Upper lobe of left lung (tissue), 6 donors: Measurements from ENCODE around the gene TFF3. TPM values are rescaled to one million over a fixed set of nuclear protein-coding genes. Genes with fewer than 3 reads are reported as not detected.

ENCODE experiments used
- ATAC-seq, 2 donors: fragments of 200-7000 bp; cut with Tn5 transposase; one replicate each; pipeline ENCODE4 v1.9.1; 2022; ENCODE audit warnings: mild to moderate bottlenecking in 2 of 2, moderate library complexity in 2 of 2; ENCODE audit not compliant: low FRiP score in 2 of 2
- DNase-seq, 2 donors: peaks; one replicate each; pipeline ENCODE4 v3.0.0-alpha.2; 2019 to 2020
- H3K27ac ChIP-seq, 4 donors: fragments of 200-600 bp; sonication (generic); one replicate each; pipeline ENCODE4 v1.5.1; 2016 to 2019
- H3K27me3 ChIP-seq, 4 donors: fragments of 200-600 bp; sonication (generic); one replicate each; pipeline ENCODE4 v1.5.1; 2017 to 2019
- H3K36me3 ChIP-seq, 4 donors: fragments of 200-600 bp; sonication (generic); one replicate each; pipeline ENCODE4 v1.5.1; 2016 to 2019
- H3K4me1 ChIP-seq, 4 donors: fragments of 200-600 bp; sonication (generic); one replicate each; pipeline ENCODE4 v1.5.1; 2018 to 2019
- H3K4me3 ChIP-seq, 4 donors: fragments of 200-600 bp; sonication (generic); one replicate each; pipeline ENCODE4 v1.5.1; 2017 to 2019; ENCODE audit warnings: mild to moderate bottlenecking in 2 of 4, moderate library complexity in 1 of 4
- H3K9me3 ChIP-seq, 4 donors: fragments of 200-600 bp; sonication (generic); one replicate each; pipeline ENCODE4 v1.5.1; 2018 to 2019
- EP300 ChIP-seq, 4 donors: sonication (generic); formaldehyde crosslinking; IDR thresholded peaks; one replicate each; pipeline ENCODE4 v1.5.1; 2017; ENCODE audit warnings: antibody characterized with exemption in 4 of 4, control low read depth in 2 of 4
- POLR2A ChIP-seq, 4 donors: fragments of 450-650 bp; IDR thresholded peaks; one replicate each; pipeline ENCODE4 v1.5.1; 2016 to 2017; ENCODE audit warnings: antibody characterized with exemption in 4 of 4, mild to moderate bottlenecking in 2 of 4
- POLR2AphosphoS5 ChIP-seq, 2 donors: sonication (generic); formaldehyde crosslinking; IDR thresholded peaks; one replicate each; pipeline ENCODE4 v1.5.1; 2017; ENCODE audit warnings: antibody characterized with exemption in 2 of 2
- WGBS, 2 donors: methylation state at CpG; one replicate each; pipeline ENCODE4 v1.1.5; 2017 to 2018; 5-methylcytosine and 5-hydroxymethylcytosine counted together
- total RNA-seq, 6 donors: library from RNA; depleted of rRNA in 4 of 6; stranded (reverse); fragments of >200 nt in 4 of 6; gene quantifications; one replicate each; pipeline versions ENCODE4 v1.1.0 to v1.2.1, GENCODE V29; 2016 to 2021
- TF ChIP-seq, protein P1 (sequence below), 6 experiments: fragments of 450-650 bp in 4 of 6; fragments of 200-600 bp in 2 of 6; sonication (generic) in 2 of 6; IDR thresholded peaks; one replicate each; pipeline ENCODE4 v1.5.1; 2016 to 2019; ENCODE audit warnings: antibody characterized with exemption in 6 of 6
- donor health status: DM: no; HTN: no; CAD: no; lungs with moderate emphysema.
- donor health status: DM: no; HTN: yes; CAD: no; lungs with severe emphysema.

TFF3 gene
- total RNA-seq, 6 donors from 2014 or later = 5.9 to 21.5 (median 18.2) TPM

DNA sequence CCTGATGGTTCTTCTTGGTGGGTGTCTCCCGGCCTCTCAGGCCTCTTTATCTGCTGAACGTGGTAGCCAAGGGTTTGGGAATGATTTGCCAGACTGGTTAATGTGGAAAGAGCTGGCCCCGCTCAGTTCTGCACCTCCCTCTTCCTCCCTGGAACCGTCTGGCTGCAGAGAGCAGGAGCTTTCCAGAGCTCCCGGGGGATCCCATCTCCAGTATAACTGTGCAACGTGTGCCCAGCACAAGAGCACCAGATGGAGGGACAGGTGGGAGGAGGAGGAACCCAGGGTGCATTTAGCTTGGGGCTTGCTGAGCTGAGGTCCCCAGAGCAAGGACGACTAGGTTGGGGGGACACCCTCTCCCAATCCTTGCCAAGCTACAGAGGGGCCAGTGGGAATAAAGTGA, 46.1 kb upstream of the TFF3 start:
- H3K27ac ChIP-seq = no peak overlapping the region
- H3K4me1 ChIP-seq = no peaks in the 10 kb centered on the region
- DNase-seq (no peak), ATAC-seq (no peak)
- H3K27me3 ChIP-seq = no peaks in the 10 kb centered on the region
- no peak for TF ChIP-seq POLR2AphosphoS5 (IDR thresholded peaks at IDR 0.05)
- TF ChIP-seq EP300 (IDR thresholded peaks at IDR 0.05) = no peak
- TF ChIP-seq, protein P1, sequence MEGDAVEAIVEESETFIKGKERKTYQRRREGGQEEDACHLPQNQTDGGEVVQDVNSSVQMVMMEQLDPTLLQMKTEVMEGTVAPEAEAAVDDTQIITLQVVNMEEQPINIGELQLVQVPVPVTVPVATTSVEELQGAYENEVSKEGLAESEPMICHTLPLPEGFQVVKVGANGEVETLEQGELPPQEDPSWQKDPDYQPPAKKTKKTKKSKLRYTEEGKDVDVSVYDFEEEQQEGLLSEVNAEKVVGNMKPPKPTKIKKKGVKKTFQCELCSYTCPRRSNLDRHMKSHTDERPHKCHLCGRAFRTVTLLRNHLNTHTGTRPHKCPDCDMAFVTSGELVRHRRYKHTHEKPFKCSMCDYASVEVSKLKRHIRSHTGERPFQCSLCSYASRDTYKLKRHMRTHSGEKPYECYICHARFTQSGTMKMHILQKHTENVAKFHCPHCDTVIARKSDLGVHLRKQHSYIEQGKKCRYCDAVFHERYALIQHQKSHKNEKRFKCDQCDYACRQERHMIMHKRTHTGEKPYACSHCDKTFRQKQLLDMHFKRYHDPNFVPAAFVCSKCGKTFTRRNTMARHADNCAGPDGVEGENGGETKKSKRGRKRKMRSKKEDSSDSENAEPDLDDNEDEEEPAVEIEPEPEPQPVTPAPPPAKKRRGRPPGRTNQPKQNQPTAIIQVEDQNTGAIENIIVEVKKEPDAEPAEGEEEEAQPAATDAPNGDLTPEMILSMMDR (IDR thresholded peaks at IDR 0.05) = no peak
- no peak for TF ChIP-seq POLR2A (IDR thresholded peaks at IDR 0.05)
- 32 to 52% methylated on average over 5 to 7 of the region's 7 CpGs for WGBS, 2 donors
- peaks cover 0 to 3% (median 0%) of the 10 kb centered on the region in 4 donors for H3K9me3 ChIP-seq
- H3K36me3 ChIP-seq = no peaks in the 10 kb centered on the region
- no peak overlapping the region for H3K4me3 ChIP-seq

DNA sequence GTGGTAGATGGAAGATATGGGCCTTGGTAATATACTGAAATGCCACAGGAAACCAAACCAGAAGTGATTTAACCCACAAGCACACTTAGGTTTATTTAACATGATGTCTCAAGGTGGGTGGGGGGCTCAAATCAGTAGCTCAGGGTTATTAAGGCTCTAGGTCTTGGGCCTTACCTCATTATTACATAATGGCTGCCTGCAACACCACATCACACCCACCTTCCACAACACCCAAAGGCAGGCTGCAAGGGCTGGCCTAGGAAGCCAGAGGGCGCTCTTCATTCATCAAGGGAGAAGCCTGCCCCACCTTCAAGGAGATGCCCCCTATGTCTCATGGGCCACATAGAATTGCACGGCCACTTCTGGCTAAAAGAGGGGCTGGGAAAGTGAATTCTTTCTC, 45.1 kb upstream of the TFF3 start:
- Histone ChIP-seq H3K4me1 (no peaks in the 10 kb centered on the region), H3K27ac (no peak overlapping the region), H3K4me3 (no peak overlapping the region), H3K36me3 (no peaks in the 10 kb centered on the region), H3K9me3 (peaks cover 0 to 3% (median 0%) of the 10 kb centered on the region in 4 donors), H3K27me3 (no peaks in the 10 kb centered on the region)
- no peak for ATAC-seq
- WGBS, 2 donors = 74 to 79% methylated on average over 2 of the region's 2 CpGs
- TF ChIP-seq POLR2A (IDR thresholded peaks at IDR 0.05) (no peak), POLR2AphosphoS5 (IDR thresholded peaks at IDR 0.05) (no peak), EP300 (IDR thresholded peaks at IDR 0.05) (no peak)
- TF ChIP-seq, protein P1 (IDR thresholded peaks at IDR 0.05) = no peak
- no peak for DNase-seq

DNA sequence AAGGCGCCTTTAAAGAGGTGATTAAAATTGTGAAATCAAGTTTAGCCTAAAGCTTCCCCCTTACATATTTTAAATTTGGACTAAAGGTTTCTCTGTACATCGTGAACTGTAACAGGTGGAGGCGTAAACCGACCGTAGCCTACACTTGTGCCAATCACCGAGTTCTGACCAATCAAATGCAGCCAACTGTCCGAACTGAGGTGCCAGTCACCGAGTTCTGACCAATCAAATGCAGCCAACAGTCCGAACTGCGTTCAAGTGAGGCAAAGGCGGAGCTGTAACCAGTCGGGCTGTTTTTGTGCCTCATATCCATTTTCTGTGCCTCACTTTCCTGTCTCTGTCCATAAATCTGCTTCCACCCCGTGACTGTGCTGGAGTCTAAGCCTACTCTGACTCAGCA, 43.7 kb upstream of the TFF3 start:
- DNase-seq (no peak), ATAC-seq (no peak)
- H3K4me3 ChIP-seq = no peak overlapping the region
- 87 to 93% methylated on average over 13 of the region's 13 CpGs for WGBS, 2 donors
- peaks cover 0 to 3% (median 0%) of the 10 kb centered on the region in 4 donors for H3K9me3 ChIP-seq
- TF ChIP-seq, protein P1 (IDR thresholded peaks at IDR 0.05) = no peak
- no peak for TF ChIP-seq POLR2AphosphoS5 (IDR thresholded peaks at IDR 0.05)
- TF ChIP-seq POLR2A (IDR thresholded peaks at IDR 0.05) = no peak
- no peak for TF ChIP-seq EP300 (IDR thresholded peaks at IDR 0.05)
- no peaks in the 10 kb centered on the region for H3K27me3 ChIP-seq
- H3K27ac ChIP-seq = no peak overlapping the region
- no peaks in the 10 kb centered on the region for H3K36me3 ChIP-seq
- no peaks in the 10 kb centered on the region for H3K4me1 ChIP-seq

DNA sequence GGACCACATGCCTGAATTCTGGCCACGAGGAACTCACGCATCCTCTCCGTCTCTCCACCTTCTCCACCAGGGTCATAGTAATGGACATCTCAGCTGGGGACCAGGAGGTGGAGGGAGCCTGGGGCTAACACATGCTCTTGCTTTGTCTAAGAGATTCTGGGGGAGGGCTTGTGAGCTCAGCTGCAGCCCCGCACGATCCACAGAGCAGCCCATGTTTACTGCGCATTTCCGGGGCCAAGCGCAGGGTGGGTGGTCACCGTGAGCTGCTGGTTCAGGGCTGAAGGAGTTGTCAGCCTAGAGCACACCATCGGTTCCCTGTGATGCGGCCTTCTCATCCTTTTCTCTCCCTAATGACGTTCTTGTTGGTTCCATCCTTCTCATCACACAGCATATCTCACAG, 43.1 kb upstream of the TFF3 start:
- Histone ChIP-seq H3K4me1 (no peaks in the 10 kb centered on the region), H3K9me3 (peaks cover 0 to 3% (median 0%) of the 10 kb centered on the region in 4 donors), H3K27me3 (no peaks in the 10 kb centered on the region), H3K36me3 (no peaks in the 10 kb centered on the region), H3K27ac (no peak overlapping the region), H3K4me3 (no peak overlapping the region)
- ATAC-seq = no peak
- TF ChIP-seq, protein P1 (IDR thresholded peaks at IDR 0.05) = no peak
- no peak for TF ChIP-seq POLR2A (IDR thresholded peaks at IDR 0.05)
- WGBS, 2 donors = 91 to 95% methylated on average over 12 of the region's 12 CpGs
- no peak for DNase-seq

DNA sequence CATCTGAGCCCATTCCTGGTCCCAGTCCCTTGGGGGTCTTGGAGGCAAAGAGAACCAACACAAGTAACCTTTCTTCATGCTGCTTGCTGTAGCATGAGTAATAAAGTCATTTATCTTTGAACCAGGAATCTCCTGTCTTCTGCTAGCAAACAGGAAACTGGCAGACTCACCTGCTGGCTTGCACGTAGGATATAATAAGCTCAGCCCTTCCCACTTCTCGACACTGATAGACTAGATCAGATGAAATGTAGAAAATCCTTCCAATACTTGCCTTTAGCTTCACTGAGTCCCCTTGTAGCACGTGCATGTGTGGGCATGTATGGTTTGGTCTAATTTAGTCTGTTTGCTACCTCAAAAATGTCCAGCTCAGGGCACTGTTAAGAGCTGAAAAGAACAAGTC, 42.1 kb upstream of the TFF3 start:
- H3K4me1 ChIP-seq = no peaks in the 10 kb centered on the region
- TF ChIP-seq EP300 (IDR thresholded peaks at IDR 0.05) (no peak), POLR2A (IDR thresholded peaks at IDR 0.05) (no peak), POLR2AphosphoS5 (IDR thresholded peaks at IDR 0.05) (no peak)
- TF ChIP-seq, protein P1 (IDR thresholded peaks at IDR 0.05) = no peak
- ATAC-seq = no peak
- no peaks in the 10 kb centered on the region for H3K27me3 ChIP-seq
- H3K36me3 ChIP-seq = no peaks in the 10 kb centered on the region
- no peak overlapping the region for H3K4me3 ChIP-seq
- H3K27ac ChIP-seq = no peak overlapping the region
- DNase-seq = no peak
- WGBS, 2 donors = 62 to 73% methylated on average over 3 of the region's 3 CpGs
- peaks cover 0 to 3% (median 0%) of the 10 kb centered on the region in 4 donors for H3K9me3 ChIP-seq
